Measurements from ENCODE around the gene ZNF358.

DNA sequence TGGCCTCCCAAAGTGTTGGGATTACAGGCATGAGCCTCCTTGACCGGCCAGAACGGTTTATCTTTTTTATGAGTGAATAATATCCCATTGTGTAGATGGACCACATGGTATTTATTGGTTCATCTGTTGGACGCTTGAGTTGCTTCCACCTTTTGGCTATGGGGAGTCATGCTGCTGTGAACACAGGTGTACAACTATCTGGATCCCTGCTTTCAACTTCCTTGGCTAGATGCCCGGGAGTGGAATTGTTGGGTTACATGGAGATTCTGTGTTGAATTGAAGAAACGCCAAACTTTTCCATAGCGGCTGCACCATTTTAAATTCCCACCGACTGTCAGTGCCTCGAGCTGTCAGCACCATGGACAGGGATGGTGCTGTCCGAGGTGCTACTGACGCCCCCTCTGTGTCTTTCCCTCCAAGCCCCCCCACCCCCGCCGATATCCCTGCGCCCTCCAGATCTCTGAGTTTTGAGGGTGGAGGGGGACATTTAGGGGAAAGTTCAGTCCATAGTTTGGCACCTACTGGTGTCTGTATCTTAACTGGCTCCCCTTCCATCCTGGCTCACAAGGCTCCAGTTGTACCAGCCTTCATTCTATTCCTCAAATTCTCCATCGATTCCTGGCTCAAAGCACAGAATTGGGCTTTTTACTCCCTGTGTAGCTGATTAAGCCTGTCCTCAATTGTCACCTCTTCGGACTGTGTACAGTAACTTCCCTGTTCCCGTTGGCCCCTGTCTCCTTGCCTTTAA is 46.9 kb downstream of the ZNF358 start:
- TF ChIP-seq, protein P1, sequence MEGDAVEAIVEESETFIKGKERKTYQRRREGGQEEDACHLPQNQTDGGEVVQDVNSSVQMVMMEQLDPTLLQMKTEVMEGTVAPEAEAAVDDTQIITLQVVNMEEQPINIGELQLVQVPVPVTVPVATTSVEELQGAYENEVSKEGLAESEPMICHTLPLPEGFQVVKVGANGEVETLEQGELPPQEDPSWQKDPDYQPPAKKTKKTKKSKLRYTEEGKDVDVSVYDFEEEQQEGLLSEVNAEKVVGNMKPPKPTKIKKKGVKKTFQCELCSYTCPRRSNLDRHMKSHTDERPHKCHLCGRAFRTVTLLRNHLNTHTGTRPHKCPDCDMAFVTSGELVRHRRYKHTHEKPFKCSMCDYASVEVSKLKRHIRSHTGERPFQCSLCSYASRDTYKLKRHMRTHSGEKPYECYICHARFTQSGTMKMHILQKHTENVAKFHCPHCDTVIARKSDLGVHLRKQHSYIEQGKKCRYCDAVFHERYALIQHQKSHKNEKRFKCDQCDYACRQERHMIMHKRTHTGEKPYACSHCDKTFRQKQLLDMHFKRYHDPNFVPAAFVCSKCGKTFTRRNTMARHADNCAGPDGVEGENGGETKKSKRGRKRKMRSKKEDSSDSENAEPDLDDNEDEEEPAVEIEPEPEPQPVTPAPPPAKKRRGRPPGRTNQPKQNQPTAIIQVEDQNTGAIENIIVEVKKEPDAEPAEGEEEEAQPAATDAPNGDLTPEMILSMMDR (IDR thresholded peaks at IDR 0.05; ENCODE audit: low read depth, low read length, poor library complexity, severe bottlenecking), result no peak
- TF ChIP-seq EZH2phosphoT487 (IDR thresholded peaks at IDR 0.05; ENCODE audit: borderline replicate concordance, low read length), result no peak

All from DOHH2 (cell line).